Measurements from ENCODE around the gene TRPV2.

TRPV2 gene

GRCh38 chr17:16465861-16466338 lies 50.5 kb downstream of the TRPV2 start:
- DNase-seq (ENCODE audit: low read depth, low spot score): no peak
- in situ Hi-C loops (cut with HindIII; ENCODE audit: low sequenced_read_pairs): no loop called here
- TF ChIP-seq, protein P1, sequence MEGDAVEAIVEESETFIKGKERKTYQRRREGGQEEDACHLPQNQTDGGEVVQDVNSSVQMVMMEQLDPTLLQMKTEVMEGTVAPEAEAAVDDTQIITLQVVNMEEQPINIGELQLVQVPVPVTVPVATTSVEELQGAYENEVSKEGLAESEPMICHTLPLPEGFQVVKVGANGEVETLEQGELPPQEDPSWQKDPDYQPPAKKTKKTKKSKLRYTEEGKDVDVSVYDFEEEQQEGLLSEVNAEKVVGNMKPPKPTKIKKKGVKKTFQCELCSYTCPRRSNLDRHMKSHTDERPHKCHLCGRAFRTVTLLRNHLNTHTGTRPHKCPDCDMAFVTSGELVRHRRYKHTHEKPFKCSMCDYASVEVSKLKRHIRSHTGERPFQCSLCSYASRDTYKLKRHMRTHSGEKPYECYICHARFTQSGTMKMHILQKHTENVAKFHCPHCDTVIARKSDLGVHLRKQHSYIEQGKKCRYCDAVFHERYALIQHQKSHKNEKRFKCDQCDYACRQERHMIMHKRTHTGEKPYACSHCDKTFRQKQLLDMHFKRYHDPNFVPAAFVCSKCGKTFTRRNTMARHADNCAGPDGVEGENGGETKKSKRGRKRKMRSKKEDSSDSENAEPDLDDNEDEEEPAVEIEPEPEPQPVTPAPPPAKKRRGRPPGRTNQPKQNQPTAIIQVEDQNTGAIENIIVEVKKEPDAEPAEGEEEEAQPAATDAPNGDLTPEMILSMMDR (IDR thresholded peaks at IDR 0.05; ENCODE audit: low read depth, low read length): no peak
- H3K4me3 ChIP-seq (ENCODE audit: low read depth, low read length): no peak overlapping the region

- in situ Hi-C loops (cut with HindIII; ENCODE audit: low sequenced_read_pairs): no loop called here
- TF ChIP-seq, protein P1 (IDR thresholded peaks at IDR 0.05; ENCODE audit: low read depth, low read length): no peak
- DNase-seq (ENCODE audit: low read depth, low spot score): no peak
- no peak overlapping the region for H3K4me3 ChIP-seq (ENCODE audit: low read depth, low read length)
Observed at GRCh38 chr17:16466407-16466806, 51.0 kb downstream of the TRPV2 start.

DNA sequence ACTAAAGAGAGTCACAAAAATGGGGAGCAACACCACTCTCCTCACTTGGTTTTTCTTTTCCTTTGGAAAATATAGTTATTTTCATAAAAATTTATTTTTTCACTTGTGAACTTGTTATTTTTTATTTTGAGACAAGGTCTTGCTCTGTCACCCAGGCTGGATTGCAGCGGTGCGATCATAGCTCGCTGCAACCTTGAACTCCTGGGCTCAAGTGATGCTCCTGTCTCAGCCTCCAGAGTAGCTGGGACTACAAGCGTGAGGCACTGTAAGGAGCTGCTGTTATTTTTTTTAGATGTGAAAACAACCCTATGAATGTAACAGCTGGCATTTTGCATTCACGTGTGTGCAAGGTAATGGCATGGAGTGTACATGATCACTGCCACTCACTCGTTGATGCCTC lies 51.7 kb downstream of the TRPV2 start:
- no peak for DNase-seq (ENCODE audit: low read depth, low spot score)
- TF ChIP-seq, protein P1 (IDR thresholded peaks at IDR 0.05; ENCODE audit: low read depth, low read length): no peak
- H3K4me3 ChIP-seq (ENCODE audit: low read depth, low read length): no peak overlapping the region
- in situ Hi-C loops (cut with HindIII; ENCODE audit: low sequenced_read_pairs): no loop called here

GRCh38 chr17:16467886-16468285 lies 52.5 kb downstream of the TRPV2 start:
- DNase-seq (ENCODE audit: low read depth, low spot score): no peak
- in situ Hi-C loops (cut with HindIII; ENCODE audit: low sequenced_read_pairs): no loop called here
- TF ChIP-seq, protein P1 (IDR thresholded peaks at IDR 0.05; ENCODE audit: low read depth, low read length): no peak
- H3K4me3 ChIP-seq (ENCODE audit: low read depth, low read length): no peak overlapping the region

DNA sequence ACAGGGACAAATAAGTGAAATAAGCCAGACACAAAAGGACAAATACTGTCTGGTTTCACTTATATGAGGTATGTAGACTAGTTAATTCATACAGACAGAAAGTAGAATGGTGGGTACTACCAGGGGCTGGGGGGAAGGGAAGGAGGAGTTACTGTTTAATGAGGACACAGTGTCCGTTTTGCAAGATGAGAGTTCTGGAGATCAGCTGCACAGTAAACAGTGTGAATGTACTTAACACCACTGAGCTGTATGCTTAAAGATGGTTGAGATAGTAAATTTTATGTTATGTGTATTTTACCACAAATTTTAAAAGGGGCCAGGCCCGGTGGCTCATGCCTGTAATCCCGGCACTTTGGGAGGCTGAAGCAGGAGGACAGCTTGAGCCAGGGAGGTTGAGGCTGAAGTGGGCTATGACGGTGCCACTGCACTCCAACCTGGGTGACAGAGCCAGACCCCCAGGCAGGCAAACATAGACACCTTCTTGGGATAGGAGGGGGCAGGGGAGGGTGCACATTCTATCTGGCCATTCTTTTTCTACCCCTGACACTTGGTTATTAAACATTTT lies 53.1 kb downstream of the TRPV2 start:
- in situ Hi-C loops (cut with HindIII; ENCODE audit: low sequenced_read_pairs): no loop called here
- no peak overlapping the region for H3K4me3 ChIP-seq (ENCODE audit: low read depth, low read length)
- no peak for DNase-seq (ENCODE audit: low read depth, low spot score)
- TF ChIP-seq, protein P1 (IDR thresholded peaks at IDR 0.05; ENCODE audit: low read depth, low read length): no peak

- TF ChIP-seq, protein P1 (IDR thresholded peaks at IDR 0.05; ENCODE audit: low read depth, low read length): peak; percentile 30
- in situ Hi-C loops (cut with HindIII; ENCODE audit: low sequenced_read_pairs): no loop called here
- H3K4me3 ChIP-seq (ENCODE audit: low read depth, low read length): no peak overlapping the region
- no peak for DNase-seq (ENCODE audit: low read depth, low spot score)
Observed at GRCh38 chr17:16470265-16470664, 54.9 kb downstream of the TRPV2 start.
